OCI-LY3 (cell line): Measurements from ENCODE around the gene LRP2.
"Not testable (repeated sequence)": the region's sequence is repeated elsewhere in the genome, so short reads cannot be mapped to it uniquely, and the experiment has no call there.

ENCODE experiments used
- H2AFZ ChIP-seq: fragments of 200-600, 300-600 bp; shearing (Covaris generic); 2 replicates; pipeline ENCODE4 v1.6.0; 2014; ENCODE audit warnings: antibody characterized with exemption, low read depth, low read length
- H3K27ac ChIP-seq: fragments of 200-600, 300-600 bp; sonication (generic); 2 replicates; pipeline ENCODE4 v1.5.1; 2014; ENCODE audit warnings: mild to moderate bottlenecking, low read length, moderate library complexity, mixed read lengths
- H3K27me3 ChIP-seq: fragments of 200-600, 300-600 bp; sonication (generic); 2 replicates; pipeline ENCODE4 v1.6.1; 2014; ENCODE audit warnings: low read depth, low read length, mixed read lengths
- H3K36me3 ChIP-seq: fragments of 200-600, 300-600 bp; sonication (generic); replicated peaks from 2 replicates; pipeline ENCODE3; 2014; ENCODE audit warnings: low read depth, low read length, mixed read lengths
- H3K4me1 ChIP-seq: fragments of 300-600, 200-600 bp; sonication (generic); 2 replicates; pipeline ENCODE4 v1.6.1; 2014; ENCODE audit warnings: low read length, mixed read lengths
- H3K4me2 ChIP-seq: fragments of 200-600, 300-600 bp; sonication (generic); 2 replicates; pipeline ENCODE4 v1.6.1; 2014; ENCODE audit warnings: low read length, mixed read lengths
- H3K4me3 ChIP-seq: fragments of 300-600, 200-600 bp; sonication (generic); 2 replicates; pipeline ENCODE4 v1.5.1; 2014; ENCODE audit warnings: antibody characterized with exemption, mild to moderate bottlenecking, low read length, moderate library complexity
- H3K79me2 ChIP-seq: fragments of 300-600, 200-600 bp; shearing (Covaris generic); 2 replicates; pipeline ENCODE4 v1.6.1; 2014; ENCODE audit warnings: mild to moderate bottlenecking, low read length, mixed read lengths
- H3K9ac ChIP-seq: fragments of 300-600, 200-600 bp; shearing (Covaris generic); 2 replicates; pipeline ENCODE4 v1.6.0; 2014; ENCODE audit warnings: mild to moderate bottlenecking, low read length, moderate library complexity
- H3K9me3 ChIP-seq: fragments of 200-600, 300-600 bp; shearing (Covaris generic); 2 replicates; pipeline ENCODE4 v1.6.1; 2014; ENCODE audit warnings: low read length, mixed read lengths; ENCODE audit not compliant: insufficient read depth
- H4K20me1 ChIP-seq: fragments of 200-600, 300-600 bp; sonication (generic); 2 replicates; pipeline ENCODE4 v1.6.1; 2016; ENCODE audit warnings: low read length, mixed read lengths; ENCODE audit not compliant: insufficient read depth
- EZH2phosphoT487 ChIP-seq: fragments of 200-600 bp; shearing (Covaris generic); IDR thresholded peaks from 2 replicates; pipeline ENCODE4 v1.6.1; 2018; ENCODE audit warnings: antibody characterized with exemption, mixed run types, low read depth
- TF ChIP-seq, protein P1 (sequence below): fragments of 200-600, 300-600 bp; sonication (generic); IDR thresholded peaks from 2 replicates; pipeline ENCODE4 v1.5.1; 2014; ENCODE audit warnings: antibody characterized with exemption, low read length, low read depth

The LRP2 gene

GRCh38 chr2:169362118-169362893 lies at the start of gene LRP2:
TSS of gene LRP2 (minus strand) at chr2:169362534. CDS start at chr2:169362399, 135 bp downstream.
- no peaks in the 10 kb centered on the region for H4K20me1 ChIP-seq
- no peaks in the 10 kb centered on the region for H3K36me3 ChIP-seq
- H3K79me2 ChIP-seq: no peaks in the 10 kb centered on the region
- TF ChIP-seq, protein P1, sequence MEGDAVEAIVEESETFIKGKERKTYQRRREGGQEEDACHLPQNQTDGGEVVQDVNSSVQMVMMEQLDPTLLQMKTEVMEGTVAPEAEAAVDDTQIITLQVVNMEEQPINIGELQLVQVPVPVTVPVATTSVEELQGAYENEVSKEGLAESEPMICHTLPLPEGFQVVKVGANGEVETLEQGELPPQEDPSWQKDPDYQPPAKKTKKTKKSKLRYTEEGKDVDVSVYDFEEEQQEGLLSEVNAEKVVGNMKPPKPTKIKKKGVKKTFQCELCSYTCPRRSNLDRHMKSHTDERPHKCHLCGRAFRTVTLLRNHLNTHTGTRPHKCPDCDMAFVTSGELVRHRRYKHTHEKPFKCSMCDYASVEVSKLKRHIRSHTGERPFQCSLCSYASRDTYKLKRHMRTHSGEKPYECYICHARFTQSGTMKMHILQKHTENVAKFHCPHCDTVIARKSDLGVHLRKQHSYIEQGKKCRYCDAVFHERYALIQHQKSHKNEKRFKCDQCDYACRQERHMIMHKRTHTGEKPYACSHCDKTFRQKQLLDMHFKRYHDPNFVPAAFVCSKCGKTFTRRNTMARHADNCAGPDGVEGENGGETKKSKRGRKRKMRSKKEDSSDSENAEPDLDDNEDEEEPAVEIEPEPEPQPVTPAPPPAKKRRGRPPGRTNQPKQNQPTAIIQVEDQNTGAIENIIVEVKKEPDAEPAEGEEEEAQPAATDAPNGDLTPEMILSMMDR: no peak
- TF ChIP-seq EZH2phosphoT487: no peak
- H3K4me3 ChIP-seq: peak within 1 kb of the TSS; percentile 79
- peaks cover 15% of the 10 kb centered on the region; the same call in 1 of the 2 replicates for H3K27me3 ChIP-seq
- 0 out of 2 replicates have a peak within 1 kb of the TSS, but pooled peaks have one; percentile 82 for H2AFZ ChIP-seq
- H3K4me1 ChIP-seq: peaks cover 18% of the 10 kb centered on the region
- peak within 1 kb of the TSS; percentile 93 for H3K4me2 ChIP-seq
- H3K9ac ChIP-seq: peak within 1 kb of the TSS; percentile 60; the same call in 1 of the 2 replicates
- H3K27ac ChIP-seq: no peak within 1 kb of the TSS
- no peaks in the 10 kb centered on the region for H3K9me3 ChIP-seq

DNA sequence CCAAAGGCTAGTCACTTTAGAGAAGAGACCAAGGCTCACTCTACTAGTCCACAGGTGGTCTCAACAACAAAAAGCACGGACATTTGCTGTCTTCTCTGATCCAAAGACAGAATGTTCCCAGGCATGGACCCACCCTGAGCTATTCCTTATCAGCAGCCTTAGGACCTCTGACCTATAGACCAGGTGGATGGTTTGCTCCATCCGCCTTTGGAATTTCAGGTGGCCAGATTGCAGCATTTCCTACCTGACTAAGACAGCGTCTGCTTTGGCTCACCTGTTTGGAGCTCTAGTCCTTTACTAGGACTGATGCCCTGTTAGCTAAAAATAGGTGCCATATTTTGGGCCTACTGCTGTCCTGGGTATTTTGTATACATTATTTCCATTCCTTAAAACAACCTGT lies 44.6 kb upstream of the LRP2 start:
- no peak overlapping the region for H3K27ac ChIP-seq
- H3K4me1 ChIP-seq: no peaks in the 10 kb centered on the region
- no peak overlapping the region for H3K4me2 ChIP-seq
- H3K9ac ChIP-seq: no peak overlapping the region
- H3K27me3 ChIP-seq: 0 out of 2 replicates have a peak, but pooled peaks cover 6% of the 10 kb centered on the region
- no peaks in the 10 kb centered on the region for H4K20me1 ChIP-seq
- no peak overlapping the region for H2AFZ ChIP-seq
- no peak overlapping the region for H3K4me3 ChIP-seq
- no peaks in the 10 kb centered on the region for H3K36me3 ChIP-seq
- H3K9me3 ChIP-seq: no peaks in the 10 kb centered on the region
- TF ChIP-seq, protein P1: no peak
- TF ChIP-seq EZH2phosphoT487: no peak
- H3K79me2 ChIP-seq: no peaks in the 10 kb centered on the region

DNA sequence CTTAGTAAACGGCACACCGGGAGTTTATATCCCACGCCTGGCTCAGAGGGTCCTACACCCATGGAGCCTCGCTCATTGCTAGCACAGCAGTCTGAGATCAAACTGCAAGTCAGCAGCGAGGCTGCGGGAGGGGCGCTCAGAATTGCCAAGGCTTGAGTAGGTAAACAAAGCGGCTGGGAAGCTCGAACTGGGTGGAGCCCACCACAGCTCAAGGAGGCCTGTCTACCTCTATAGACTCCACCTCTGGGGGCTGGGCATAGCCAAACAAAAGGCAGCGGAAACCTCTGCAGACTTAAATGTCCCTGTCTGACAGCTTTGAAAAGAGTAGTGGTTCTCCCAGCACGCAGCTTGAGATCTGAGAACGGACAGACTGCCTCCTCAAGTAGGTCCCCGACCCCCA lies 37.2 kb upstream of the LRP2 start:
- not testable (repeated sequence) for H3K4me2 ChIP-seq, H4K20me1 ChIP-seq, H3K9me3 ChIP-seq, H3K79me2 ChIP-seq, H2AFZ ChIP-seq, H3K27me3 ChIP-seq, H3K9ac ChIP-seq, H3K36me3 ChIP-seq, H3K27ac ChIP-seq, H3K4me3 ChIP-seq, H3K4me1 ChIP-seq

DNA sequence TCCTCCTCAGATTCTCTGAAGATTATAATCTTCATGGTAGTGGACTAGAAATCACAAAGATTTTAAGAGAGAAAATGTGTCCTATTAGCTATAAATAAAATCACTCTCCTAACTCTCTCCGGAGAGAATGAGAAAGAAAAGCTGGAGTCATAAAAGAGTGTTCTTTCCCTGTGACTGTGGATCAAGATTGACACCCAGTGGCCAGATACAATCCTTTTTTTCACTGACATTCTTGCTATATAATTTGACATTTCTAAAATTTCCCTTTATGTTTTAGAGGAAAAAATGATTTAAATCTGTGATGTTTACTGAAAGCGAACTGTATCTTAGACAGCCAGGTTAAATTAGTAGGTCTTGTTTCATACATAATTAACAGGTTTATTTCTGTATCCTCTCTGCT lies 35.4 kb upstream of the LRP2 start:
- TF ChIP-seq, protein P1: peak; percentile 43
- TF ChIP-seq EZH2phosphoT487: no peak
- H3K36me3 ChIP-seq: no peaks in the 10 kb centered on the region
- H3K9ac ChIP-seq: no peak overlapping the region
- no peaks in the 10 kb centered on the region for H3K79me2 ChIP-seq
- H3K4me1 ChIP-seq: peaks cover 6% of the 10 kb centered on the region; the same call in 1 of the 2 replicates
- H4K20me1 ChIP-seq: no peaks in the 10 kb centered on the region
- H3K4me3 ChIP-seq: no peak overlapping the region
- H3K4me2 ChIP-seq: no peak overlapping the region
- no peak overlapping the region for H2AFZ ChIP-seq
- no peak overlapping the region for H3K27ac ChIP-seq
- H3K9me3 ChIP-seq: no peaks in the 10 kb centered on the region
- no peaks in the 10 kb centered on the region for H3K27me3 ChIP-seq
